AG04449 (cell line): ENCODE data around the gene EXOC4.

Experiments
- CTCF ChIA-PET: fragments of 350-600 bp; formaldehyde crosslinking; extraction: SDS; loops from one replicate; lab custom pipeline; 2021; ENCODE audit warnings: antibody characterized with exemption; lab: Yijun Ruan, JAX
- POLR2A ChIA-PET: fragments of 400-600, 350-600 bp; formaldehyde crosslinking; extraction: SDS; loops from one replicate; lab custom pipeline; 2020; ENCODE audit warnings: antibody characterized with exemption, inconsistent platforms; lab: Yijun Ruan, JAX
- DNase-seq: peaks from one replicate; pipeline ENCODE4 v3.0.0-alpha.2; 2010; ENCODE audit warnings: low read depth, low spot score
- H3K4me3 ChIP-seq: 2 replicates; pipeline ENCODE4 v1.5.1; 2011; ENCODE audit warnings: low read depth, mild to moderate bottlenecking, control low read depth, low read length
- CTCF ChIP-seq: IDR thresholded peaks from one replicate; pipeline ENCODE4 v1.5.1; 2011; ENCODE audit warnings: mild to moderate bottlenecking, moderate library complexity, low read length, control low read depth, inconsistent platforms; ENCODE audit not compliant: insufficient read depth; ENCODE audit errors: missing control alignments

The EXOC4 gene

DNA sequence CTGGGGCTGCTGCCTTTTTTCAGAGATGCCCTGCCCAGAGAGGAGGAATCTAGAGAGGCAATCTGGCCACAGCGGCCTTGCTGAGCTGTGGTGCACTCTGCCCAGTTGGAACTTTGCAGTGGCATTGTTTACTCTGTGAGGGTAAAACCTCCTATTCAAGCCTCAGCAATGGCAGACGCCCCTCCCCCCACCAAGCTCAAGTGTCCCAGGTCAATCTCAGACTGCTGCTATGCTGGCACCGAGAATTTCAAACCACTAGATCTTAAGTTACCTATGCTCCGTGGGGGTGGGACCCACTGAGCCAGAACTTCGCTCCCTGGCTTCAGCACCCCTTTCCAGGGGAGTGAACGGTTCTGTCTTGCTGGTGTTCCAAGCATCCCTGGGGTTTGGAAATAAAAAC lies 77.2 kb downstream of the EXOC4 start:
- ChIA-PET CTCF (no interaction called here), POLR2A (no interaction called here)
- no peak for TF ChIP-seq CTCF
- no peak for DNase-seq
- H3K4me3 ChIP-seq, result no peak overlapping the region

DNA sequence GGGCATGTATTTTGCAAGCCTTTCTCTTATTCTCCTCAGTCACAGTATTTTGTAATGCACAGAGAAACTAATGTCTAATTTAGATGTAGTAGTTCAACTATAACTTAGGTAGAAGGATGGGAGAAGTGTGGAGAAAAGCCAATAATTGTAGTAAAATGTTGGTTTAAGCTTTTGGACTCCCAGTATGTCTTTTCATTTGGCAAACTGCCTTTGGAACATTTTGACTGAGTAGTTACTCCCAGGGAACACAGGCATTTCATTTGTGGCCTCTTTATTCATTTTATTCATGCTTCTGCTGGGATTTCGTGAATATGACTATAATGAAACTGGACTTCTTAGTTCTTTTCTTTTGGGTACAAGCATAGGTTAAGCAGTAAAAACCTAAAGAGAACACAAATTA lies 79.0 kb downstream of the EXOC4 start:
- TF ChIP-seq CTCF, result no peak
- H3K4me3 ChIP-seq, result no peak overlapping the region
- DNase-seq, result no peak
- CTCF ChIA-PET, result no interaction called here
- POLR2A ChIA-PET, result no interaction called here

GRCh38 chr7:133339772-133340171 lies 86.9 kb downstream of the EXOC4 start:
- no peak overlapping the region for H3K4me3 ChIP-seq
- CTCF ChIA-PET, result interaction anchor here (0.5 kb wide), 1 partner anchor 272 kb away, joined by 3 read pairs; no protein-coding TSS in a partner anchor
- POLR2A ChIA-PET, result no interaction called here
- DNase-seq, result no peak
- TF ChIP-seq CTCF, result no peak

DNA sequence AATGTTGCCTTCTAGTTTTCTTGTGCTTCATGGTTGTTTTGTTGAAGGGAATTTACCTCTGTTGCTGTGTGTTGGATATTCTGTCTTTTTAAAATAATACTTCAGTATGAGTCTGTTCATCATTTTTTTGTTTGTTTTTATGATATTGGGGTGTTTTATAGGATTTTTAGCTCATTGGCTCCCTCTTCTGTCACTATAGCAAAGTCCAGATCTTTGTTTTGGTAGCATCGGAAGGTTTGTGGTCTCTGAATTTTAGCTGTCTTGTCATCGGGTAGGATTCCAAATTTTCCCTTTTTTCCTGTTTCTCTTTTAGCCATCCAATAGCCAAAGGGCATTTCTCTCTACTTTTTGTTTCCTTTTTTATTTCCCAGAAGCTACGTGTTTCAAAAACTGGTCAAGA lies 91.4 kb downstream of the EXOC4 start:
- DNase-seq, result no peak
- ChIA-PET CTCF (interaction anchor here (0.6 to 3.0 kb wide), 18 partner anchors 10 to 1026 kb away, joined by 3 to 19 read pairs (median 4); no protein-coding TSS in a partner anchor), POLR2A (no interaction called here)
- H3K4me3 ChIP-seq, result no peak overlapping the region
- TF ChIP-seq CTCF, result peak; percentile 36

DNA sequence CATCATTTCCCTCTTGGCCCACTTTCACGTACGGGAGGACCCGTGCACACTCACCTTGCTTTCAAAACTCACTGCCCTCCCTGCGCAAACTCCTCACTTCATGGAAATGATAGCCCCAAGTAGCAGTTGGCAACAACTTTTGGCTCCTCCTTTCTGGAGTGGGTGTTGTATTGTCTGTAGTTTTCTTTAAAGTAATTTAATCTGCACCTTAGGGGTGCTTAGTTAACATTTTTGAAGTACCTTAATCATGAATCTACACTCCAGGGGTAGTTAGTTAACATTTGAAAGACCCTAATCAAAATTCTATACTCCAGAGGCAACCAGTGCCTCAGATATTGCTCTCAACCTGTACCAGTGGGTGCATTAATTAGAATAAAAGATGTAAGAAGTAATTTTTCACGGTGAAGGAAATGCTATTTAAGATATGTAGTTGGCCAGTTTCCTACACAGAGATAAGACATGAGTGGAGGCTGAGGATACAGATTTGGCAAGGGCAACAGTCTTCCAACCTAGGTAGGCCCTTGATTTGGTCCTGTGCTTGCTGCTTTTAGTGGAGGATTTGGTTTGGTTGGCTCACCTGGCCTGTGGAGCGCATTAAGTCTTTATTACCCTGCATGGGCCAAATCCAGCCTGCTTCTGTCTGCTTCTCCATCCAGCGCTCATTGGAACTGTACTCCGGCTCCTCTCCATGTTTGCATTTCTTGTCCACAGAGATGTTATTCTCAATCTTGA lies 93.0 kb downstream of the EXOC4 start:
- CTCF ChIA-PET, result interaction anchor here (1.2 to 3.0 kb wide), 2 partner anchors 89 to 636 kb away, joined by 7 to 14 read pairs; no protein-coding TSS in a partner anchor
- no peak for TF ChIP-seq CTCF
- DNase-seq, result no peak
- no peak overlapping the region for H3K4me3 ChIP-seq
- POLR2A ChIA-PET, result no interaction called here

- ChIA-PET POLR2A (no interaction called here), CTCF (interaction anchor here (1.3 to 1.5 kb wide), 2 partner anchors 12 to 13 kb away, joined by 3 read pairs; no protein-coding TSS in a partner anchor)
- DNase-seq, result no peak
- TF ChIP-seq CTCF, result no peak
- no peak overlapping the region for H3K4me3 ChIP-seq
These were observed 95.4 kb downstream of the EXOC4 start for GRCh38 chr7:133348250-133348649.
